GM19238 (cell line): ENCODE data around the gene IRX6.

Source experiments
- DNase-seq: peaks from one replicate; pipeline ENCODE4 v3.0.0; 2011; ENCODE audit warnings: low spot score; ENCODE audit not compliant: insufficient read length

Gene IRX6

DNA sequence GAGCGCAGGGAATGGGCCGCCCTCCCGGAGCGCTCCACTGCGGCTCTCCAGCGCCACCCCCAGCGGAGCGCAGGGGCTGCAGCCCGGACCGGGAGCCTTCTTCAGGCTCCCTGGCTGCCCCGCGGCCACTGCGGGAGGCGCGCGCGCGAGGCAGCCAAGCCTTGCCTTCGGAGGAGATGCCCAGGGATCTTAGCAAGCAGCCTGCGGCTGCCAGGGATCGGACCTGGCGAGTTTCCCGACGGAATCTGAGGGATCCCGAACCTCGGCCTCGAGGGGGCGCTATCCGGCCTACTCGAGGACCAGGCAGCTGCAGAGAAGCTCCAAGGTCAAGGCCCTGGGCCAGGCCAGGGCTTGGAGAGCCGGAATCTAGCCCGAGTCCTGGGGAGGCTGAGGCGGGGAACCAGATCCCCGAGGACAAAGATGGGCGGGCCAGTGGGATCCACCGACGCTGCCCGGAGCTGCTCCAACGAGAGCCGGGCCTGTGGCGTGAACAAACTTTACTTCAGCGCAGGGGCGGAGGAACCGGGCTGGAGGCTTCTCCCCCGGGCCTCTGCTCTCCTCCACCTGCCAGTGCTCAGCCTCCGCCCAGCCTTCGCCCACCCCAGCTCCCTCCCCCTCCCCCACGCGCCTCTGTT lies at the start of gene IRX6:
Gene IRX6, plus strand, starts transcription at position 567 of the 635 bp plus-strand sequence. CDS start 889 bp downstream, outside the sequence.
- DNase-seq = no peak

DNA sequence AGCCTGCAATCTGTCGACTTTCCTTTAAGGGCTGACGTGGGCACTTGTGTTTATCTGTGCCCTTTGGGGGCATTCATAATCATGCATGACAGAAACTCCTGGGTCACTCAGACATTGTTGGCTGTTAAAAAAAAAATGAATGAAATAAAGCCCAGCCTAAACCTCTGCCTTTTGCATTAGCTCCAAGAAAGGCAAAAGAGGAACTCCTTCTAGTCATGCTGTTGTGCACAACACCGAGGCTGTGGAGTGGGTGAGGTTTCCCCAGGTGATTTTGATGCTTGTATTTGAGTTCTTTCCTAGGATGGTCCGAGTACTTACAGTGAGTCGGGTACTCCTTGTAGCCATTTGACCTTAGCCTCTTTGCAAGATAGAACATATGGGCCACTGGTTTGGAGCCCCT lies 49.6 kb upstream of the IRX6 start:
- DNase-seq = no peak

DNA sequence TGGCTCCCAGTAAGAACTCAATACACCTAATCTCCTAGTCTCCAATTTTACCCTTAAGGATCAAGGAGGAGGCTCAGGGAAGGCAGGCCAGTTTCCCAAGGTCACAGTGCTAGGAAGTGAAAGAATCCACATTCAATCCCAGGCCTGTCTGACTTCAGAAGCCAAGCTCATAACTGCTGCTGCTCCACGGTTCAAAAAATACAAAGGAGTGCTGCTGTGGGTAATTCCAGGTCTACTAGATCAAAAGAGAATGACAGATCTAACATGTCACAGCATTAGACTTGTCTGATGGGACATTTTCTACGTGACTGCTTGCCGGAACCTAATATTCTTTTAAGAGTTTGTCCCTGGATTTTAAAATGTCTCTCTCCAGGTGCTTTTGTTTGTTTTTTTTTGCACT lies 48.8 kb upstream of the IRX6 start:
- no peak for DNase-seq

DNA sequence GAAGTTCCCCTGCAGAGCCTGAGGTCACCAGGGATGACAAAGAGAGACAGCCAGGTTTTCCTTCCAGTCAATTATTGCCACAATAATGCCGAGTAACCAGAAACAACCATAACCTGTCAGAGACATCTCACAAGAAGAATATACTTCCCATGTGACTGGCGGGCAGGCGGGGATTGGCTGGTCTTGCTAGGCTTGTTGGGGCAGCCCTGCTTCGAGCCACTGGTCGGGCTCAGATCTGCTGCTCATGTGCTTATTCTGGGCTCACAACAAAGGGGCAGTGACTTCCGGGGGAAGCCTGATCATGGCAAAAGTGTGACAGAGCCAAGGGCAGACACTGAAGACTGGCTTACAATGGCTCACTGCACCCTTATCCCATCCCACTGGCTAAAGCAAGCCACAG lies 48.1 kb upstream of the IRX6 start:
- DNase-seq = no peak

DNA sequence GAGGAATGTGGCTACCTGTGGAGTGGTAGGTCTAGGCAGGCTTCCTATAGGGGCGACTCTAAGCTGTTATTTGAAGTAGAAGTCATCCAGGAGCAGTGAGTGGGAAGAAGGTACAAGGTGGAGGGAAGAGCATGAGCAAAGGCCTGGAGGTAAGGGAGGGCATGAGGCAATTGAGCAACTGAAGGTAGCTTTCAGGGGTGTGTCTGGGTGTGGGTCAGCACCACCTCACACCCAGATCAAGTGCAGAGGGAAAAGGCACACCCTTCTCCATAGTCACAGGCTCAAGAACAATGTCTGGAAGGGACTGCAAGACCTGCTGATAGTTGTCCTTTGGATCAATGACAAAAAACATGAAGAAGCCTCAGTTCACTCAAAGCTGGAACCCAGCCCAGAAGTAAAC lies 46.5 kb upstream of the IRX6 start:
- DNase-seq = no peak

DNA sequence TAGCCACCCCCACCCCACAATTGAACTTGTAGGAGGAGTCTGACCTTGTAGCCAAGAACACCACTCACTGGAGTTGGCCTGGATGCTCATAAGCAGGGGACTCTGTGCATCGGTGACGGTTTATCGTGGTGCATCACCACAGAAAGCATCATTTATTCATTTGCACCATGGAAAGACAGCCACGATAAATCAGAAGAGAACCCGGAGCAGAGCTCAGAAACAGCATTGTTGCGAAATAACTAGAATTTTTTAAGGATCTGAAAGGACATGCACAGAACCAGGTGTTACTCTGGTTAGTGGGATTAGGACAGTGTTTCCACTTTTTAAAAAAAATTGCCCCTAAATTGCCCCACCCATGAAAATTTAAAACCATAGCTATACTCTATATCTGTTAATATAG lies 44.4 kb upstream of the IRX6 start:
- DNase-seq = no peak

DNA sequence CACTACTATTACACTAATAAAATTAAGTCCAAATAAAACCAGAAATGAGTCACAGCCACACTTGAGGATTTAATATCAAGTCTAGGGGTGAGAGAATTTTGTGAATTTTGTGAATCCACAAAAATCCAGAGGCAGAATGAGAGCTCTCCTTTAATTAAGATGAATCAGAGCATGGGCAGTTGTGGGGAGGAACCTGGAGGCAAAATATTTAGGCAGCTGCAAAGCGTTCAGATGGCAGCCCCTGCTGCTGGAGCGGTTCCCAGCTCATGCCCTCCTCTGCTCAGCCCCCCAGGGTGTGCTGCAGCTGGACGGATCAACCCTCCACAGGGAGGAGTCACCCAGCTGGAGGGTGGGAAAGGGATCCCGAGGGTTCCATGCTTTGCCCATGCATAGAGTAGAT lies 43.4 kb upstream of the IRX6 start:
- DNase-seq = no peak

DNA sequence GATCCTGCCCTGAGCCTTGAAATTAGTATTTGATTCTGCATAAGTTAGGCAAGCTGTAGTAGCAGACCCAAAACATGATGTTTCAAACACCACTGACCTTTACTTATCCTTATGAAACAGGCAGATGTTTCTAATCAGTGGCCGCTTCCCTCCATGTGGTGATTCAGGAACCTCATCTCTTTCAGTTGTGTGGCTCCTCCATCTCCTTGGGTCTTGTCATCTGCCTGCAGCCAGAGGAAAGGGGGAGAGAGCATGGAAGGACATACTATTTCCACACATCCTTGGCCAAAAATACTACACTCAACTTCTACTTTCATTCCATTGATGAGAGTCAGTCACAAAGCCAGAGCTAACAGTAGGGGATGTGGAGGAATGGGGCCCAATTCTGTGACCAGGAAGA lies 41.6 kb upstream of the IRX6 start:
- no peak for DNase-seq

DNA sequence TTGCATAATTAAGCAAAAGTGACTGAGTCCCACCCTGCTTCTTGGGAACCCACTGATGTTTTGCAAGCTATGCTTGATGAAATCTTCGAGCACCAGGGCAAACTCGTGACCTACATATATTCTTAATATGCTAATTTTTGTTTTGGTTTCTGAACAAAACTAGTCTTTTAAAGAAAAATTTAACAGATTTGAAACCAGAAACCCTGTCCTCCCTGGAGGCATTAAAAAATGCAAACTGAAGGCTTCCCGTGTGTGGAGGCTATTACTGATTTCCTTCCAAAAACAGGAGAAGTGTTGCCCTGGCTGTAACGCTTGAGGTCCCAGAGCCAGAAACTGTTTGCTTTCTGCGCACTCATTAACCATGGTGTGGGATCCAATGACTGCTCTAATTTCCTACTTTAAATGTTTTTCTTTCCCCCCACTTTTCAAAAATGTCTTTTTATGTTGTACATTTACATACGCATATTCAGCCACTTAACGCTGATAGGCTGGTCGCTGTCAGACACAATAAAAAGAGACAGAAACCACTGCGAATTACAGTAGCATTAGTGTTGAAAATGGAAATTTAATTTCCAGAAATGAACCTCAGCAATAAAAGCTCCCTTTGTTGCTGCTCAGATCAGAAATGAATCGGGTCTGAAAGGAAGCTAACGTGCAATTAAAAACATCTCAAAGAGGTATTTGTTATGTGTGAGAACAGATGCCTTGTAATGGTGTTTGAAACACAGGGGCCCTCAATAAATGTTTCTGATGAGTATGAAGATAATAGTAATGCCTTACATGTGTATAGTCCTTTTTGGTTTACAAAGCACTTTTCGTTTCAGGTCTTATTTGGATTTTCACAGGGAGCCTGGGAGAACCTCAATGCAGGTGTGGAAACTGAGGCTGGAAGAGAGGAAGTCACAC lies 39.9 kb upstream of the IRX6 start:
- DNase-seq = no peak

DNA sequence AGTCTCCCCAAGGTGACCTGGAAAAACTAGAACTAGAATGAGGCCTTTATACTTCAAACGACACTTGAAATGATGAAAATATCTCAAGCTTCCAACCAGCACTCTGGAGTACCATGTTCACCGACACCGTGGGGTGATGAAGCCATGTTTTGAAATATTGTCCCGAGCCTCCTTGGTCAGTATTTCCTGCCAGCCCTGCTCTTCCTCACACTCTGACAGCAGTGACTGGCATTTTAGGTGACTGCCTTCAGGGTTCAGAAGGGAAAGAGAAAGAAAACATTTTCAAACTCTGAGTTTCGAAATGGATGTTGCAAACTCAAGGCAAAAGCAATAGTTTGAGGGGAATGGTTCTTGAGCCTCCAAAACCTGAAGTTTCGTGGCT lies 39.3 kb upstream of the IRX6 start:
- DNase-seq = no peak

DNA sequence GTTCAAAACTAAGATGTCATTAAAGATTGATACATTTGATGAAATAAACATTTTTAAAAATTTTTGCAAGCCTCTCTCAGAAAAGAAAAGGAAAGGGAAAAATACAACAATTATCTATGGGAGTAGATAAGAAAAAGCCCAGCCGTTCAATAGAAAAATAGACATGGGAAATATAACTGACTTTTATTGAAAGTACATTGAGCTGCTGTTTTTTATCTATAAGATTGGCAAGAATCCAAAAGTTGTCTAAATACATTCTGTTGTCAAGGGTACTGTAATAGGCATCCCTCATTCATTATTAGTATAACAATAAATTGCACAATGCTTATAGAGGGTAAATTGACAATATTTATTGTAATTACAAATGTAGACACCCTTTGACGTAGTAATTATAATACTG lies 38.4 kb upstream of the IRX6 start:
- DNase-seq = no peak

DNA sequence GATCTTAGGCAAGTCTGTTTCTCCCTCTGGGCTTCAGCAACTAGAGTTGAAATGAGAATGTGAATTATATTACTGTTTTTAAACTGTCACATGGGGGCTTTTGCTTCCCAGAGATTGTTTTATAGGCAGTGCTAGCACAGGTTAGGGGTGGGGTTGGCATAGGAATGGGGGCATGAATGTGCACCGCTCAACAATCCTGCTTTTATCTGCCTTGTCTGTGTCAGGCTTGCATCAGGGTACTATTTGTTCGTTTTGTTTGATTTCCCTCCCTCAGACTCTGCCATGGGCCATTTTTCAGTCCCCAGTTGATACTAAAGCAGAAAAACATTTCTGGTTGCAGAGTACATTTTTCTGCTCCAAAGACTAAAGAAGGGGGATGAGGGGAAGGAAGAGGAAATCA lies 34.6 kb upstream of the IRX6 start:
- no peak for DNase-seq

DNA sequence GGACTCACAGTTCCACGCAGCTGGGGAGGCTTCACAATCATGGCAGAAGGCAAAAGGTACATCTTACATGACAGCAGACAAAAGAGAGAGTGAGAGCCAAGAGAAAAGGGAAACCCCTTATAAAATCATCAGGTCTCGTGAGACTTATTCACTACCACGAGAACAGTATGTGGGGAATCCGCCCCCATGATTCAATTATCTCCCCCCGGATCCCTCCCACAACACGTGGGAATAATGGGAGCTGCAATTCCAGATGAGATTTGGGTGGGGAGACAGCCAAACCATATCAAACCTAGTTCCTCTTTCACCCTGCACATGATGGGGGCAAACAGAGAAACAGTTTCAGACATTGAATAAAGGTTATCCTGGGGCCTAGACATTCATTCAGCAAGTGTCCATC lies 32.2 kb upstream of the IRX6 start:
- DNase-seq = no peak

DNA sequence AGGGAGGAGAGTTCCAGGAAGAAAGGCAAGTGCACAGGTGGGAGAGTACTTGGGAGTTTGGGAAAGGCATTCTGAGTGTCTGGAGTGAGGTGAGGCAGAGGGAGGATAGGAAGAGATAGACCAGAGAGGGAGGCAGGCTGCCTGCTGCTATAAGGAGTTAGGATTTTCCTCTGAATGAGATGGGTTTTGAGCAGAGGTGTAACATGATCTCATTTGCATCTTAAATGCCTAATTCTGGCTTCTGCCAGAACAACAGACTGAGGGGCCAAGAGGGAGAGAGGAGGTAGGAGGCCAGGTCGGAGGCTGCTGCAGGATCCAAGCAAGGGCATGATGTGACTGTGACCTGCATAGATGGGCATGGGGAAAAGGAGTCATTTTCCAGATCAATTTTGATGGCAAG lies 31.5 kb upstream of the IRX6 start:
- no peak for DNase-seq

DNA sequence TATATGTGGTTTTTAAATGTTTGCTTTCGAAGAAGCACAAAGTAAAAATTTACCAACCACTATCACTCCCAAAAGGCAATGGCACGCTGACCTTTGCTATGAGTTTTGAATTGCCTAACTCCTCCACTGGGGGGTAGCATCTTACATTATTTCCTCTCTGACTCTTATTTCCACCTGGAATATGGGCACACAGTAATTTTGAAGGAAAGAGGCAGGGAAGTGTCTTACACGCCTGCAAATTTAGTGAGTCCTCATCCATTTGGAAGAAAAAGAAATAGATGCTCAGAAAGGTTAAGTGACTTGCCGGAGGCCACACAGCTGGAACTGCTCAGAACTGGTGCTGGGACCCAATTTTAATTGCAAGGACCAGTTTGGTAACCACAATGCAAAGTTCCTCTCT lies 29.9 kb upstream of the IRX6 start:
- no peak for DNase-seq

DNA sequence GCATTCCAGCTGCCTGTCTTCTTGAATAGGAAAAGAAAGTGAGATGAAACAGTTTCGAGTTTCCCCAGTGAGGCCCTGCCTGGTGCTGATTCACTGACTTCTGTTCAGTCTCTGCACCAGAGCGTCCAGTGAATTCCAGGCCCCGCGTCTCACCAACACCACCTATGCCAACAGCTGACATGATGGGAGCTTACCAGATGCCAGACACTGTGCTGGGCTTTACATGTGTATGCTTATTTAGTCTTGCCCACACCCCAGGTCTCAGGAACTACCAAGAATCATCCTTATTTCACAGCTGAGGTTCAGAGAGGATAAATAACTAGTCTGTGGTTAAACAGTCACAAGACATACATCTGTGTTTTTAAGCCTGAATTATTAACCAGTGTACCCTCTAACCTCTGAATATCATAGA lies 29.1 kb upstream of the IRX6 start:
- DNase-seq = no peak

DNA sequence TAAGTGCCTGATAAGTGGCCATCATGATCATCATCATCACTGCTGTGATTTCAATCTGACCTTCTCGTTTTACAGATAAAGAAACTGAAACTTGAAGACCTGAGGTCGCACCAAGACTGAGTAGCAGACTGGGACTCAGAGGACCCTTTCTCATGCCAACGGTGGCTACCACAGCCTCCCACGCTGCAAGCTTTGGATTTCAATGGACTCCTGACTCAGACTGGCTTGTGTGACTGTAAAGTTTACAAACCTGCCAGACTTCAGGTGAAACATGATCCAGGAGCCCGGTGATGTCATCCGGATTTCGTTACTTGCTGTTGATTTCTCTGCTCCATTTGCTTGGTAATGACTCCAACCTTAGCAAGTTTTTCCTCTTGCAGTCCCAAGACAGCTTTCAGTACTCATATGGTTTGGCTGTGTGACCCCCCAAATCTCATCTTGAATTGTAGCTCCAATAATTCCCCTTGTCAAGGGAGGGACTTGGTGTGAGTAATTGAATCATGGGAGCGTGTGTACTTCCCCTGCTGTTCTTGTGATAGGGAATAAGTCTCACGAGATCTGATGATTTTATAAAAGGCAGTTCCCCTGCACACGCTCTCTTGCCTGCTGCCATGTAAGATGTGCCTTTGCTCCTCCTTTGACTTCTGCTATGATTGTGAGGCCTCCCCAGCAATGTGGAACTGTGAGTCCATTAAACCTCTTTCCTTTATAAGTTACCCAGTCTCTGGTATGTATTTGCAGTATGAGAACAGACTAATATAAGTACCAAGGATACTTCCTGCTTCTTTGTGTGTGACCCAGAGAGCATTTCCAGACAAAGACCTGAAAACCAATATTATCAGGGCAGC lies 26.7 kb upstream of the IRX6 start:
- DNase-seq = no peak

DNA sequence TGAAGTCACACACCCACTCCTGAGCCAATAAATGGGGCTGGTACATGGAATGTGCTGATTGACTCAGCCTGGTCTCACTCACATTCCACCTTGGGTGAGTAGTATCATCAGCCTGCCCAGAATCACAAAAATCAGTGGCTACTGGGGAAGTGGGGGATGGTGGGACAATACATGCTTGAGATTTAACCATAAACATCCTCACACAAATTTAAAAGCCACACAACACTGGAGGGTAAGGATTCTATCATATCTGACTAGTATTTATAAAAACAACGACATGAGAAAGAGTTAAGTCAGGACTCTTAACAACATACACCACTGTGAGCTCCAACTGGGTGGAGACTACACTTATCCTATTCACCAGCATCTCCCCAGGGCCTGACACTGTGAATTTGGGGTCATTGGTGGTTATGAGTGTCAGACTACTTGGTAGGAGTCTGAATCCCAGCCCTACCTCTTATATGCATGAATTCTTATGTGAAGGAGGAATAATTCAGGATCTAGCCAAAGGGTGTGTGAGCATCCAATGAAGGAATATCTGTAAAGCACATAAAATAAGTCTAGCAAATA lies 26.0 kb upstream of the IRX6 start:
- DNase-seq = no peak

DNA sequence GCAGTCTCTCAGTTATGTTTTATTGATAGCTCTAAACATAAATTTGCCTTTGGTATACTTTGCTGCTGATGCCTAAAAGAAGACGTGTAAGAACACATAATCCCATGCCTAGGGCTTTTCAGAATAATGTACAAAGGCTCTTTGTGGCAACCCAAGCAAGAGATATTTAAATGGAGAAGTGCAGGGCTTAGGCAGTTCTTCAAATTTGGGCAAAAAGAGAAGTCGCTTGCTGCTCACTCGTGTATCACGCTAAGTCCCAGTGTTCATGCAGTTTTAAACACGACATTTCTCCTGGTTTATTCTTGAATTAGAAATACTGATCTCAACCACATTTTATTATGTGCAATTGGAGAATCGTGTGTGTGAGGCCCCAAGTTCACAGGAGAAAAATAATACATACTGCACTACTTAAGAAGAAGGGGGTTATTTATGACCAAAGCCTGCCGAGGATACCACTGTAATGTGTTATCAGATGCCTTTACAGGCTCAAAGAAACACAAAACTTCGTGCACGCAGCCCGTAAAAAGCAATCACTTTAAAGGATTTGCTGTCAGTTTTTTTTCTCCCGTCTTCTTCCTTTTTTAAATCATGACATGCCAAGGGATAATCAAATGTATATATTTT lies 22.5 kb upstream of the IRX6 start:
- no peak for DNase-seq

DNA sequence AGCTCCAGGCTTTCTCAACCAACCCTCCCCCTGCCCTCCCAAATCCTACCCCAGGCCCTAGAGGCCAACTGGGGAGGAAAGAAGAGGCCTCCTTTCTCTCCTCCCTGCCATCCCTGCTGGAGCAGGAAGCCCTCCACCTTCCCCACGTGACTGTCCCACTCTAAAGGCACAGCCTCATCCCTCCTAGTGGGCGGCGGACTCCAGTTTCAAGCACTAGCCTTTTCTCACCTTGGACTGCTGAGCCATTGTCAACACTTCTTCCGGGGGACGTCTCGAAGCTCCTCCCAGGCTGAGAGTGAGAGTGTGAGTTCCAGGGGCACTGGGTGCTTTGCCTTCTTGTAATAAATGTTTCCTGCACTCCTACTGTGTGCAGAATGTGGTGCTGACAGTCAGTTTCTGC lies 21.4 kb upstream of the IRX6 start:
- no peak for DNase-seq

DNA sequence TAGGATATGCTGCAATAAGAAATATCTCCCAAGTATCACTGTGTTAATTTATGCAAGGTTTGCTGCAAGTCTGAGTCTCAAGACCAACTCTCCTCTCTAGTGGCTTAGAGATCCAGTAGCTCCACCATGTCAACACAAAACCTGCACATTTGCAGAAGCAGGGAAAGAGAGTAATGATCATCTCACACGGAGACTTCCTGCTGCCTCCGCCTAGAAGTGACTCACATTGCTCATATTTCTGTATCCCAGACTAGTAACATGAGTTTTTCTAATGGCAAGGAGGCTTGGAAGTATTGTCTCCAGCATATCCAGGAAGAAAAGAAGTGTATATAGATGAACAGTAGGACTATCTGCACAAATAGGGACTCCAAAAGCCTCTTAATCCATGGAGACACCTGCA lies 15.0 kb upstream of the IRX6 start:
- DNase-seq = no peak
